GM23338 (cell line): ENCODE measurements around the gene FRZB. TPM values are rescaled to one million over a fixed set of nuclear protein-coding genes. Genes with fewer than 3 reads are reported as not detected.

Experiments used
- ATAC-seq: fragments of 200-7000 bp; cut with Tn5 transposase; 3 replicates; pipeline ENCODE4 v1.9.1; 2020
- DNase-seq: peaks from one replicate; pipeline ENCODE4 v3.0.0-alpha.2; 2015; ENCODE audit warnings: low spot score
- H2AFZ ChIP-seq: fragments of 200-600 bp; sonication (generic); 2 replicates; pipeline ENCODE4 v1.8.0; 2016; ENCODE audit warnings: antibody characterized with exemption, mild to moderate bottlenecking, moderate library complexity
- H3F3A ChIP-seq: fragments of 200-600 bp; sonication (generic); replicated peaks from 2 replicates; pipeline ENCODE4 v1.8.0; 2017; ENCODE audit warnings: antibody characterized with exemption, mixed run types, low read depth
- H3K27ac ChIP-seq: fragments of 200-600 bp; sonication (generic); 2 replicates; pipeline ENCODE4 v1.6.1; 2016; ENCODE audit warnings: low read depth
- H3K27me3 ChIP-seq: fragments of 200-600 bp; sonication (generic); 2 replicates; pipeline ENCODE4 v1.8.0; 2016; ENCODE audit warnings: mild to moderate bottlenecking, mixed run types, moderate library complexity; ENCODE audit not compliant: insufficient read depth
- H3K36me3 ChIP-seq: fragments of 200-600 bp; sonication (generic); 2 replicates; pipeline ENCODE4 v1.8.0; 2016; ENCODE audit warnings: mild to moderate bottlenecking; ENCODE audit not compliant: insufficient read depth
- H3K4me1 ChIP-seq: fragments of 200-600 bp; sonication (generic); 2 replicates; pipeline ENCODE4 v1.8.0; 2016; ENCODE audit warnings: mild to moderate bottlenecking, moderate library complexity; ENCODE audit not compliant: insufficient read depth
- H3K4me2 ChIP-seq: fragments of 200-600 bp; sonication (generic); 2 replicates; pipeline ENCODE4 v1.7.1; 2017; ENCODE audit warnings: mixed run types
- H3K4me3 ChIP-seq: fragments of 200-600 bp; sonication (generic); 2 replicates; pipeline ENCODE4 v1.6.1; 2016; ENCODE audit warnings: mixed run types
- H3K79me2 ChIP-seq: fragments of 200-600 bp; sonication (generic); replicated peaks from 2 replicates; pipeline ENCODE4 v1.8.0; 2017; ENCODE audit warnings: mild to moderate bottlenecking; ENCODE audit not compliant: insufficient read depth
- H3K9me2 ChIP-seq: fragments of 200-600 bp; sonication (generic); 2 replicates; pipeline ENCODE4 v1.8.0; 2017; ENCODE audit not compliant: insufficient read depth
- H4K20me1 ChIP-seq: fragments of 200-600 bp; sonication (generic); replicated peaks from 2 replicates; pipeline ENCODE4 v1.8.0; 2017; ENCODE audit warnings: mild to moderate bottlenecking; ENCODE audit not compliant: insufficient read depth
- H3K27ac Mint-ChIP-seq: 2 replicates; pipeline ENCODE4 v1.8.0; 2020; ENCODE audit warnings: inconsistent platforms, mild to moderate bottlenecking, moderate library complexity, mixed read lengths
- H3K27me3 Mint-ChIP-seq: 3 replicates; pipeline ENCODE4 v1.8.0; 2022; ENCODE audit warnings: low read depth, mild to moderate bottlenecking, moderate library complexity, mixed read lengths, inconsistent platforms; ENCODE audit not compliant: insufficient read depth, poor library complexity
- H3K36me3 Mint-ChIP-seq: 3 replicates; pipeline ENCODE4 v1.8.0; 2021; ENCODE audit warnings: low read depth, mild to moderate bottlenecking, inconsistent platforms, moderate library complexity, mixed read lengths
- H3K4me1 Mint-ChIP-seq: 3 replicates; pipeline ENCODE4 v1.8.0; 2020; ENCODE audit warnings: mild to moderate bottlenecking, inconsistent platforms, mixed read lengths
- H3K4me3 Mint-ChIP-seq: 3 replicates; pipeline ENCODE4 v1.8.0; 2021; ENCODE audit warnings: moderate library complexity, mild to moderate bottlenecking, inconsistent platforms, mixed read lengths
- H3K9me3 Mint-ChIP-seq: 3 replicates; pipeline ENCODE4 v1.8.0; 2020; ENCODE audit warnings: moderate library complexity, mild to moderate bottlenecking, inconsistent platforms, mixed read lengths
- CREB1 ChIP-seq: fragments of 250-450 bp; sonication (Bioruptor Pico); IDR thresholded peaks from 2 replicates; pipeline ENCODE4 v1.5.0; 2020; ENCODE audit warnings: low read depth, mild to moderate bottlenecking, moderate library complexity
- EZH2 ChIP-seq: fragments of 200-600 bp; sonication (generic); IDR thresholded peaks from one replicate; pipeline ENCODE4 v1.8.0; 2017; ENCODE audit warnings: antibody characterized with exemption, mild to moderate bottlenecking, low read depth; ENCODE audit not compliant: unreplicated experiment
- EZH2phosphoT487 ChIP-seq: fragments of 200-600 bp; sonication (generic); IDR thresholded peaks from one replicate; pipeline ENCODE4 v1.8.1; 2018; ENCODE audit warnings: antibody characterized with exemption; ENCODE audit not compliant: unreplicated experiment
- JUNB ChIP-seq: IDR thresholded peaks from one replicate; pipeline ENCODE4 v1.6.1; 2016; ENCODE audit warnings: antibody characterized with exemption; ENCODE audit not compliant: unreplicated experiment
- NANOG ChIP-seq: IDR thresholded peaks from 2 replicates; pipeline ENCODE4 v1.6.1; 2016; ENCODE audit warnings: antibody characterized with exemption, borderline replicate concordance
- POLR2AphosphoS5 ChIP-seq: IDR thresholded peaks from 2 replicates; pipeline ENCODE4 v1.6.1; 2016; ENCODE audit warnings: antibody characterized with exemption, low read depth
- STAT1 ChIP-seq: IDR thresholded peaks from one replicate; pipeline ENCODE4 v1.6.1; 2016; ENCODE audit warnings: antibody characterized with exemption; ENCODE audit not compliant: unreplicated experiment
- ZNF114 ChIP-seq: fragments of 250-450 bp; sonication (Bioruptor Pico); IDR thresholded peaks from 2 replicates; pipeline ENCODE4 v1.5.0; 2020; ENCODE audit warnings: mild to moderate bottlenecking, moderate library complexity
- ZNF331 ChIP-seq: fragments of 250-450 bp; sonication (Bioruptor Pico); IDR thresholded peaks from 2 replicates; pipeline ENCODE4 v1.5.0; 2020; ENCODE audit warnings: low read depth, mild to moderate bottlenecking, moderate library complexity
- polyA plus RNA-seq: library from polyadenylated mRNA; unstranded; fragments of >200 nt; fragmentation: Nextera tagmentation; extraction: Ambion mirVana; gene quantifications from 2 replicates; pipeline ENCODE4 v1.2.1, GENCODE V29; 2016
- total RNA-seq: library from RNA; depleted of rRNA; stranded (reverse); fragments of >200 nt; shearing (Covaris generic); gene quantifications from 2 replicates; pipeline ENCODE4 v1.2.3, GENCODE V29; 2014
- TF ChIP-seq, protein P1 (sequence below): fragments of 250-450 bp; sonication (Bioruptor Pico); IDR thresholded peaks from 2 replicates; pipeline ENCODE4 v1.5.0; 2020; ENCODE audit warnings: mild to moderate bottlenecking, moderate library complexity
- TF ChIP-seq, protein P2 (sequence below): IDR thresholded peaks from one replicate; pipeline ENCODE4 v1.6.1; 2018; ENCODE audit warnings: antibody characterized with exemption; ENCODE audit not compliant: unreplicated experiment
- TF ChIP-seq, protein P3 (sequence below): IDR thresholded peaks from 2 replicates; pipeline ENCODE4 v1.6.1; 2016; ENCODE audit warnings: antibody characterized with exemption
- TF ChIP-seq, protein P4 (sequence below), 2 experiments: fragments of 200-600 bp in 1 of 2; sonication (generic) in 1 of 2; conservative IDR thresholded peaks; 2 replicates each; pipeline versions ENCODE4 v1.5.1 to v1.6.1; 2016 to 2017; ENCODE audit warnings: antibody characterized with exemption in 2 of 2, low read depth in 2 of 2, mild to moderate bottlenecking in 2 of 2, moderate library complexity in 1 of 2

Gene FRZB
- total and polyA plus RNA-seq, 2 experiments from 2014 or later: 0.52 to 1.2 TPM

DNA sequence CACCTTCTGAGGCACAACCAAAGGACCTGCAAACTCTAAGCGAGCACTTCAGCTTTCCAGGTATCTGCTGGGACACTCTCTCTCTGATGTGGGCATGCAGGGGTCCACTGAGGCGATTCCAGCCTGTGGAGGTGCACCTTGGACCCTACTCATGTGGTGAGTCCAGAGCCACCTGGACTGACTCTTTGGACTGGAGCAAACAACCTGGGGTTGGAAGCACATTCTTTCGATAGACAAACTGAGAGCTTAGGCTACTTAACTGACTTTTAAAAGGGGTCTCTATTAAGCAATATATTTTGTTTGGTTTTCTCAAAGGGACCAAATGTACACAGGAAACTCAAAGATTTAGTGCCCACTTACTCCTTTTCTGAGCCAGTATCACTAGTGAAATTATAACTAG lies 51.6 kb downstream of the FRZB start:
- H3K4me1 Mint-ChIP-seq: peaks cover 30% of the 10 kb centered on the region
- Histone ChIP-seq H3K4me1 (peaks cover 38% of the 10 kb centered on the region), H3K27ac (no peak overlapping the region), H3K36me3 (no peaks in the 10 kb centered on the region), H3F3A (no peaks in the 10 kb centered on the region), H3K79me2 (no peaks in the 10 kb centered on the region), H3K4me2 (no peak overlapping the region), H2AFZ (no peak overlapping the region), H3K27me3 (no peaks in the 10 kb centered on the region), H3K4me3 (no peak overlapping the region), H3K9me2 (no peaks in the 10 kb centered on the region), H4K20me1 (no peaks in the 10 kb centered on the region)
- H3K4me3 Mint-ChIP-seq: no peak overlapping the region
- no peak overlapping the region for H3K27ac Mint-ChIP-seq
- H3K36me3 Mint-ChIP-seq: no peaks in the 10 kb centered on the region
- DNase-seq: no peak
- TF ChIP-seq, protein P1, sequence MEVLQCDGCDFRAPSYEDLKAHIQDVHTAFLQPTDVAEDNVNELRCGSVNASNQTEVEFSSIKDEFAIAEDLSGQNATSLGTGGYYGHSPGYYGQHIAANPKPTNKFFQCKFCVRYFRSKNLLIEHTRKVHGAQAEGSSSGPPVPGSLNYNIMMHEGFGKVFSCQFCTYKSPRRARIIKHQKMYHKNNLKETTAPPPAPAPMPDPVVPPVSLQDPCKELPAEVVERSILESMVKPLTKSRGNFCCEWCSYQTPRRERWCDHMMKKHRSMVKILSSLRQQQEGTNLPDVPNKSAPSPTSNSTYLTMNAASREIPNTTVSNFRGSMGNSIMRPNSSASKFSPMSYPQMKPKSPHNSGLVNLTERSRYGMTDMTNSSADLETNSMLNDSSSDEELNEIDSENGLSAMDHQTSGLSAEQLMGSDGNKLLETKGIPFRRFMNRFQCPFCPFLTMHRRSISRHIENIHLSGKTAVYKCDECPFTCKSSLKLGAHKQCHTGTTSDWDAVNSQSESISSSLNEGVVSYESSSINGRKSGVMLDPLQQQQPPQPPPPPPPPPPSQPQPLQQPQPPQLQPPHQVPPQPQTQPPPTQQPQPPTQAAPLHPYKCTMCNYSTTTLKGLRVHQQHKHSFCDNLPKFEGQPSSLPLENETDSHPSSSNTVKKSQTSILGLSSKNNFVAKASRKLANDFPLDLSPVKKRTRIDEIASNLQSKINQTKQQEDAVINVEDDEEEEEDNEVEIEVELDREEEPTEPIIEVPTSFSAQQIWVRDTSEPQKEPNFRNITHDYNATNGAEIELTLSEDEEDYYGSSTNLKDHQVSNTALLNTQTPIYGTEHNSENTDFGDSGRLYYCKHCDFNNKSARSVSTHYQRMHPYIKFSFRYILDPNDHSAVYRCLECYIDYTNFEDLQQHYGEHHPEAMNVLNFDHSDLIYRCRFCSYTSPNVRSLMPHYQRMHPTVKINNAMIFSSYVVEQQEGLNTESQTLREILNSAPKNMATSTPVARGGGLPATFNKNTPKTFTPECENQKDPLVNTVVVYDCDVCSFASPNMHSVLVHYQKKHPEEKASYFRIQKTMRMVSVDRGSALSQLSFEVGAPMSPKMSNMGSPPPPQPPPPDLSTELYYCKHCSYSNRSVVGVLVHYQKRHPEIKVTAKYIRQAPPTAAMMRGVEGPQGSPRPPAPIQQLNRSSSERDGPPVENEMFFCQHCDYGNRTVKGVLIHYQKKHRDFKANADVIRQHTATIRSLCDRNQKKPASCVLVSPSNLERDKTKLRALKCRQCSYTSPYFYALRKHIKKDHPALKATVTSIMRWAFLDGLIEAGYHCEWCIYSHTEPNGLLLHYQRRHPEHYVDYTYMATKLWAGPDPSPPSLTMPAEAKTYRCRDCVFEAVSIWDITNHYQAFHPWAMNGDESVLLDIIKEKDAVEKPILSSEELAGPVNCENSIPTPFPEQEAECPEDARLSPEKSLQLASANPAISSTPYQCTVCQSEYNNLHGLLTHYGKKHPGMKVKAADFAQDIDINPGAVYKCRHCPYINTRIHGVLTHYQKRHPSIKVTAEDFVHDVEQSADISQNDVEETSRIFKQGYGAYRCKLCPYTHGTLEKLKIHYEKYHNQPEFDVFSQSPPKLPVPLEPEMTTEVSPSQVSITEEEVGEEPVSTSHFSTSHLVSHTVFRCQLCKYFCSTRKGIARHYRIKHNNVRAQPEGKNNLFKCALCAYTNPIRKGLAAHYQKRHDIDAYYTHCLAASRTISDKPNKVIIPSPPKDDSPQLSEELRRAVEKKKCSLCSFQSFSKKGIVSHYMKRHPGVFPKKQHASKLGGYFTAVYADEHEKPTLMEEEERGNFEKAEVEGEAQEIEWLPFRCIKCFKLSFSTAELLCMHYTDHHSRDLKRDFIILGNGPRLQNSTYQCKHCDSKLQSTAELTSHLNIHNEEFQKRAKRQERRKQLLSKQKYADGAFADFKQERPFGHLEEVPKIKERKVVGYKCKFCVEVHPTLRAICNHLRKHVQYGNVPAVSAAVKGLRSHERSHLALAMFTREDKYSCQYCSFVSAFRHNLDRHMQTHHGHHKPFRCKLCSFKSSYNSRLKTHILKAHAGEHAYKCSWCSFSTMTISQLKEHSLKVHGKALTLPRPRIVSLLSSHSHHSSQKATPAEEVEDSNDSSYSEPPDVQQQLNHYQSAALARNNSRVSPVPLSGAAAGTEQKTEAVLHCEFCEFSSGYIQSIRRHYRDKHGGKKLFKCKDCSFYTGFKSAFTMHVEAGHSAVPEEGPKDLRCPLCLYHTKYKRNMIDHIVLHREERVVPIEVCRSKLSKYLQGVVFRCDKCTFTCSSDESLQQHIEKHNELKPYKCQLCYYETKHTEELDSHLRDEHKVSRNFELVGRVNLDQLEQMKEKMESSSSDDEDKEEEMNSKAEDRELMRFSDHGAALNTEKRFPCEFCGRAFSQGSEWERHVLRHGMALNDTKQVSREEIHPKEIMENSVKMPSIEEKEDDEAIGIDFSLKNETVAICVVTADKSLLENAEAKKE: no peak
- TF ChIP-seq, protein P2, sequence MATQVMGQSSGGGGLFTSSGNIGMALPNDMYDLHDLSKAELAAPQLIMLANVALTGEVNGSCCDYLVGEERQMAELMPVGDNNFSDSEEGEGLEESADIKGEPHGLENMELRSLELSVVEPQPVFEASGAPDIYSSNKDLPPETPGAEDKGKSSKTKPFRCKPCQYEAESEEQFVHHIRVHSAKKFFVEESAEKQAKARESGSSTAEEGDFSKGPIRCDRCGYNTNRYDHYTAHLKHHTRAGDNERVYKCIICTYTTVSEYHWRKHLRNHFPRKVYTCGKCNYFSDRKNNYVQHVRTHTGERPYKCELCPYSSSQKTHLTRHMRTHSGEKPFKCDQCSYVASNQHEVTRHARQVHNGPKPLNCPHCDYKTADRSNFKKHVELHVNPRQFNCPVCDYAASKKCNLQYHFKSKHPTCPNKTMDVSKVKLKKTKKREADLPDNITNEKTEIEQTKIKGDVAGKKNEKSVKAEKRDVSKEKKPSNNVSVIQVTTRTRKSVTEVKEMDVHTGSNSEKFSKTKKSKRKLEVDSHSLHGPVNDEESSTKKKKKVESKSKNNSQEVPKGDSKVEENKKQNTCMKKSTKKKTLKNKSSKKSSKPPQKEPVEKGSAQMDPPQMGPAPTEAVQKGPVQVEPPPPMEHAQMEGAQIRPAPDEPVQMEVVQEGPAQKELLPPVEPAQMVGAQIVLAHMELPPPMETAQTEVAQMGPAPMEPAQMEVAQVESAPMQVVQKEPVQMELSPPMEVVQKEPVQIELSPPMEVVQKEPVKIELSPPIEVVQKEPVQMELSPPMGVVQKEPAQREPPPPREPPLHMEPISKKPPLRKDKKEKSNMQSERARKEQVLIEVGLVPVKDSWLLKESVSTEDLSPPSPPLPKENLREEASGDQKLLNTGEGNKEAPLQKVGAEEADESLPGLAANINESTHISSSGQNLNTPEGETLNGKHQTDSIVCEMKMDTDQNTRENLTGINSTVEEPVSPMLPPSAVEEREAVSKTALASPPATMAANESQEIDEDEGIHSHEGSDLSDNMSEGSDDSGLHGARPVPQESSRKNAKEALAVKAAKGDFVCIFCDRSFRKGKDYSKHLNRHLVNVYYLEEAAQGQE: no peak
- TF ChIP-seq JUNB (no peak), EZH2 (no peak), STAT1 (no peak), POLR2AphosphoS5 (no peak), NANOG (no peak), ZNF331 (CRISPR knock-in tag) (no peak), ZNF114 (no peak), EZH2phosphoT487 (no peak), CREB1 (CRISPR knock-in tag) (no peak)
- TF ChIP-seq, protein P3, sequence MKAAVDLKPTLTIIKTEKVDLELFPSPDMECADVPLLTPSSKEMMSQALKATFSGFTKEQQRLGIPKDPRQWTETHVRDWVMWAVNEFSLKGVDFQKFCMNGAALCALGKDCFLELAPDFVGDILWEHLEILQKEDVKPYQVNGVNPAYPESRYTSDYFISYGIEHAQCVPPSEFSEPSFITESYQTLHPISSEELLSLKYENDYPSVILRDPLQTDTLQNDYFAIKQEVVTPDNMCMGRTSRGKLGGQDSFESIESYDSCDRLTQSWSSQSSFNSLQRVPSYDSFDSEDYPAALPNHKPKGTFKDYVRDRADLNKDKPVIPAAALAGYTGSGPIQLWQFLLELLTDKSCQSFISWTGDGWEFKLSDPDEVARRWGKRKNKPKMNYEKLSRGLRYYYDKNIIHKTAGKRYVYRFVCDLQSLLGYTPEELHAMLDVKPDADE: no peak
- TF ChIP-seq, protein P4, sequence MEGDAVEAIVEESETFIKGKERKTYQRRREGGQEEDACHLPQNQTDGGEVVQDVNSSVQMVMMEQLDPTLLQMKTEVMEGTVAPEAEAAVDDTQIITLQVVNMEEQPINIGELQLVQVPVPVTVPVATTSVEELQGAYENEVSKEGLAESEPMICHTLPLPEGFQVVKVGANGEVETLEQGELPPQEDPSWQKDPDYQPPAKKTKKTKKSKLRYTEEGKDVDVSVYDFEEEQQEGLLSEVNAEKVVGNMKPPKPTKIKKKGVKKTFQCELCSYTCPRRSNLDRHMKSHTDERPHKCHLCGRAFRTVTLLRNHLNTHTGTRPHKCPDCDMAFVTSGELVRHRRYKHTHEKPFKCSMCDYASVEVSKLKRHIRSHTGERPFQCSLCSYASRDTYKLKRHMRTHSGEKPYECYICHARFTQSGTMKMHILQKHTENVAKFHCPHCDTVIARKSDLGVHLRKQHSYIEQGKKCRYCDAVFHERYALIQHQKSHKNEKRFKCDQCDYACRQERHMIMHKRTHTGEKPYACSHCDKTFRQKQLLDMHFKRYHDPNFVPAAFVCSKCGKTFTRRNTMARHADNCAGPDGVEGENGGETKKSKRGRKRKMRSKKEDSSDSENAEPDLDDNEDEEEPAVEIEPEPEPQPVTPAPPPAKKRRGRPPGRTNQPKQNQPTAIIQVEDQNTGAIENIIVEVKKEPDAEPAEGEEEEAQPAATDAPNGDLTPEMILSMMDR (conservative IDR thresholded peaks at IDR 0.05; ENCODE audit: low read depth in 2 of 2): no peak
- ATAC-seq: no peak
- no peaks in the 10 kb centered on the region for H3K27me3 Mint-ChIP-seq
- H3K9me3 Mint-ChIP-seq: no peaks in the 10 kb centered on the region
